NOMO-1 (cell line): ENCODE results near the gene LOC101059915.
"Not testable (repeated sequence)": the region's sequence is repeated elsewhere in the genome, so short reads cannot be mapped to it uniquely, and the experiment has no call there.

Source experiments
- DNase-seq, 2 experiments: peaks; one replicate each; lab custom pipeline; 2025; ENCODE audit not compliant: unreplicated experiment in 2 of 2; lab: John Stamatoyannopoulos, UW

The LOC101059915 gene

DNA sequence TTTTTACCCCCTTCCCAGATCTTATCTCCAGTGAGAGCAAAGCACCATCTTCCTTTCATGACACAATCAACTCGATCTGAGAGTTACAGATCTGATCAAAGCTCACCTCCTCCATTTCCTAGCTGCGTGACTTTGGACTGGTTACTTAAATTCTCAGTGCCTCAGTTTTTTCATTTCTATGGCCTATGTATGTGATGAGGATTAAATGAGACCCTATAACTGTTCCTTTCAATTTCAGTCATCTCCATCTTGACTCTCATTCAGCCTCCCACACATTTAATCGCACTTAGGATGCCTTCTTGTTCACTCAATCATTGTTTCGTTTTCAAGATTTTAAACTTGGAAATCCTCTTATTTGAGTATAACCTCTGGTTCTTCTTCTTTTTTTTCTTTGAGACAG is 28.9 kb upstream of the LOC101059915 start:
- DNase-seq, result no peak

DNA sequence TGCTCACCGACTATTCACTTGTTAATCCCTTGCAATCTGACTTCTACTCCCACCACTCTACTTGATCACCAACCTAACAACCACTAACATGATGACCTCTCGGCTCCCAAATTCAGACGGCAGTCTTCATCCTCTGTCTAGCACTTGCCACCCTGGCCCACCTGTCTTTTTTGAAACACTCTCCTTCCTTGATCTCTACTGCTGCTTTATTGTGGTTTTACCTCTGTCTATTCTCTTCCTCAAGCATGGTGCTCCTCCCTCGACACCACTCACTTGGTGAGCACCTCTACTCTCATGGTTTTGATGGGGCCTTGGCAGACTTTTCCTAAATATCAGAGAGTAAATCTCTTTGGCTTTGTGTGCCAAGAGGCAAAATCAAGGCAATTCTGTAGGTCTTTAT is 27.3 kb upstream of the LOC101059915 start:
- no peak for DNase-seq

DNA sequence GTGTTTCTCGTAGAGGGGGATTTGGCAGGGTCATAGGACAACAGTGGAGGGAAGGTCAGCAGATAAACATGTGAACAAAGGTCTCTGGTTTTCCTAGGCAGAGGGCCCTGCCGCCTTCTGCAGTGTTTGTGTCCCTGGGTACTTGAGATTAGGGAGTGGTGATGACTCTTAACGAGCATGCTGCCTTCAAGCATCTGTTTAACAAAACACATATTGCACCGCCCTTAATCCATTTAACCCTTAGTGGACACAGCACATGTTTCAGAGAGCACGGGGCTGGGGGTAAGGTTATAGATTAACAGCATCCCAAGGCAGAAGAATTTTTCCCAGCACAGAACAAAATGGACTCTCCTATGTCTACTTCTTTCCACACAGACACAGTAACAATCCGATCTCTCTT is 22.9 kb upstream of the LOC101059915 start:
- DNase-seq, result not testable (repeated sequence)

DNA sequence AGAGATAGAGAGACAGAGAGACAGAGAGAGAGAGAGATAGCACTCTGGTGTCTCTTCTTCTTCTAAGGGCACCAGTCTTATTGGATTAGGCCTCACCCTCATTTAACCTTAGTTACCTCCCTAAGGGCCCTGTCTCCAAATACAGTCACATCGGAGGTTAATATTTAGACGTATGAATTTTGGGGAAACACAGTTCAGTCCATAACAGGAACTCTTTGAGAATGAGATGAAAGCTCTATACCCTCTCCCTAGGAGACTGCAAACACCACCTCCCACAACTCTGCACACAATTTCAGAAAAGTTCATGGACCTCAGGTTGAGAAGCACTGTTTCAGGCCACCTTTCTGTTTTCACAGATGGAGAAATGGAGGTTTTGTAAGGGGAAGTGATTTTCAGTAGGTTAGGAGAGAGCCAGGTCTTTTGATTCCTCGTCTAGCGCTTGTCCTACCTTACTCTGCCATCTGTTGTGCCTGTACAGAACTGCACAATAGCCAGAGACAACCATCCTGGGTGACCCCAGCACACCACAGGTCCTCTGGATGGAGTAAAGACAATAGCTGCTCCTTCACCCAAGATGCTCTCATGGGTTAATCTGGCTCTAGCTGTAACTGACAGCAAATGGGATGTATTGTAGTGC is 16.9 kb upstream of the LOC101059915 start:
- peak in 1 of 2 experiments; percentile 8 for DNase-seq

DNA sequence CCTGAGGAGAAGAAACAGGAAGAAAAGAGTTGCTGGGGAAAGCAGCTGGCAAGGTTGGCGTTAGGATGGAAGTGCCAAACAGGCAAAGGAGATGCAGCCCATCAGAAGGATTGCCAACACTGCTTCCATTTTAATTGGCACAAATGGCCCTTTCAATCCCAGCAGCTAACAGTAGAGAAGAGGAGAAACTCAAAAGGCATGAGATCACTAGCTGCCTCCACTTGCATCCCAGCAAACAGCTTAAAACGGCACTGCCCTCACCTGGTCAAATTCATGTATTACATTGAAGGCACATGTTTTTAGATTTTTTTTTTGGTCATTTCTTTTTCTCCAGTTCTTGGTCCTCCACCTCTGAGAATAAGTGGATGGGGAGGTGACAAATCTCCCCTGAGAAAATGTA is 14.9 kb upstream of the LOC101059915 start:
- DNase-seq, result peak; percentile 15 to 38

DNA sequence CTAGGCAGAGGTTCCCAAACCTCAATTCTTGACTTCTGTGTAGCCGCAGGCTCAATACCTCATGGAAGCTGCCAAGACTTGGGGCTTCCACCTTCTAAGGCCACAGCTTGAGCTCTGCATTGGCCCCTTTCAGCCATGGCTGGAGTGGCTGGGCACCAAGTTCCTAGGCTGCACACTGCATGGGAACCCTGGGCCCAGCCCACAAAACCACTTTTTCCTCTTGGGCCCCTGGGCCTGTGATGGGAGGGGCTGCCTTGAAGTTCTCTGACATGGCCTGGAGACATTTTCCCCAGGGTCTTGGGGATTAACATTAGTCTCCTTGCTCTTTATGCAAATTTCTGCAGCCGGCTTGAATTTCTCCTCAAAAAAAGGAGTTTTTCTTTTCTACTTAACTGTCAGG is 14.0 kb upstream of the LOC101059915 start:
- DNase-seq, result no peak

DNA sequence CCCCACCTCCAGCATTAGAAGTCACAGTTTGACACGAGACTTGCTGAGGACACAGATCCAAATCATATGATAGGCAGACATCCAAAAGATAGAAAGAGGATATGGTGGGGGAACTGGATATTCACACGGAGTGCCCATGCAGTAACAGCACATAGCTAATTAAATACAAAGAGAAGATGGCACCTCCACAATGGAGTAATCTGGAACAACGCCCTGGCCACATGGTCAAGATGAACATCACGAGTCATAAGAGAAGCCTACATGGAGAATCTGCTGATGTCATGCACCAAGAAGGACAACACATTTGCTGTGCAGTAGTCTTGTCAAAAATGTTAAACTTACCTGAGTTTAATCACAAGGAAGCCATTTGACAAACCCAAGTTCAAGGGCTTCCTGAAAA is 10.1 kb upstream of the LOC101059915 start:
- no peak for DNase-seq

DNA sequence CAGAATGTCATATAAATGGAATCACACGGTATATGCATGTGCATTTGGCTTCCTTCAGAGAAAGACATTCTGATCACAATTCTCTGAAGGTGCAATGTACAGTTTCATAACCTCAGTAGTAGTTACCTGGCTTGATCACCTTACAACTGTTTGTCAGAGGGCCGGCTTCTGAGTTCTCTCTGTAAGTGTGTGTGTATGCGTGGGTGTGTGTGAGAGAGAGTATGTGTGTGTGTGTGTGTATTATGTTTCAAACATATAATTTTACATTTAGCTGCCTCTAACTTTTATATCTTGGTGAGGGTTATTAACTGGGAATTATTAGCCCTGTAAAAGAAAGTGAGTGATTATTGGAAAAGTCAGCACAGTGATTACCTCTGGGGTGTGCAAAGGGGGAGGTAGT is 8.0 kb upstream of the LOC101059915 start:
- DNase-seq, result no peak

DNA sequence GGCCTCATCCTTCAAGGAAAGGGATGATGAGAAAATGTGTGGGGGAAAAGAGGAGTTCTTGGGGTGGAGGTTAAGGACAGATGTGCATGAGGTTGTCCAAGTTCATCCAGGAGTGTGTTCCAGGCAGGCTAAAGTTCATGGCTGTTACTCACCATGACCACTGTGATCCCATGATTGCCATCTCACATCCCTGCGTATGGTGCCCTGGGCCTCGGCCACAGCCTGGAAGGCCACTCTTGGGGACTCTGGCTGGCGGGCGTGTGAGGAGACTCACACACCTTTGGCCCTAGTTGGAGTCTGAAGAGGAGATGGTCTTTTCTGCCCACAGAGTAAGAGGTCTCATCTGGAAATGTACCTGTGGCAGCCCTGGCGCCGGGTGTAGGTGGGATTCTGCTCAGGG is 7.4 kb upstream of the LOC101059915 start:
- no peak for DNase-seq

DNA sequence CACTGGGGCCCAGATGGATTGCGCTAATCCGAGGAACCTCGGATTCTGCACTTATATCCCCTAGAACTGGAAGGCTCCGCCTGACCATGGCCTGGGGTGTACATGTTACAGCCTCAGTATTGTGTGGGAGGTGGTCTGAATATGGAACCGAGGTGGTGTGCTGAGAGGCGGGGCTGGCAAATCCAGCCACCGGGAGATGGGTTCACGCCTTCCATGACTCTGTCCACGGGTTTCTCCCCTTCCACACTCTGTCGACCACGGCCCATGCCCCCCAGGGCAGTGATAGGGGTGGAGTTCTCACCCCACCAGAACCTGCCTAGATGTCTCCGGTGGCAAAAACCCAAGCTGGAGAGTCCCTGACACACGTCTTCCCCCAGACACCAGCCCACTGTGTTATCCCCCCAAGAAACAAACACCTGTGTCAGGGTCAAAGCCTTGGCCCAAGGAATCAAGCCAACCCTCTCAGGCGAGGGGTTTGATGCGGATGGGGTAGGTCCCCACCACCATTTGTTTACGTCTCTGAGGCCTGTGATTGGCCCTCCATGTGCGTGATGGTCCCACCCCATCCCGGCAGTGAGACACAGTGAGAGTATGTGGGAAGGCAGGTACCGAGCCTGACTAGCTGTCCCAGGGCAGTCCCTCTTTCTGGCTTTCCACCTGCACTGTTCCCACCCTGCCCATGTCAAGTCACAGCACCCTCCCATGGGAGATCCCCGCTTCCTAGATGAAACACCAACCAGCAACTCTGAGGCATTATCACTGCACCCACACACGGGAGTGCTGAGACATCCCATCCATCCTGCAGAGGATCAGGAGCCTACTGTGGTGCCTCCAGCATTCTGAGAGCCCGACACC is 6.6 kb upstream of the LOC101059915 start:
- no peak for DNase-seq

DNA sequence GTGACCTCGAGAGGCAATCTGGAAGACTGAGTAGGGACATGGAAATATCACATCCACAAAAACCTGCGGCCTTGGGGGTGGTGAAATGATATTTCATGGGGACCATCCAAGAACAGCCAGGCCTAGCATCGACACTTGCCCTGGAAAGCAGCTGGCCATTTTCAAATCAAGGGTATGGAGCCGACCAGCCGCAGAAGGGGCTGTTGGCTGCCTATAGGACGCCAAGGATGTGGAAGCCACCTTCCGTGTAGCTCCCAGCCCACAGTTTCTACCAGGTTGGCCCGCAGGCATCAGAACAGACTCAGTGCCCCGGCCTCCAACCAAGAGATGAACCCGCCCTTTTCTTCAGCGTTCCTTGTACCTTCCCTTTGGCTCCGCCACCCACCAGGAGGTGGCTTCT is 5.4 kb upstream of the LOC101059915 start:
- DNase-seq, result no peak

DNA sequence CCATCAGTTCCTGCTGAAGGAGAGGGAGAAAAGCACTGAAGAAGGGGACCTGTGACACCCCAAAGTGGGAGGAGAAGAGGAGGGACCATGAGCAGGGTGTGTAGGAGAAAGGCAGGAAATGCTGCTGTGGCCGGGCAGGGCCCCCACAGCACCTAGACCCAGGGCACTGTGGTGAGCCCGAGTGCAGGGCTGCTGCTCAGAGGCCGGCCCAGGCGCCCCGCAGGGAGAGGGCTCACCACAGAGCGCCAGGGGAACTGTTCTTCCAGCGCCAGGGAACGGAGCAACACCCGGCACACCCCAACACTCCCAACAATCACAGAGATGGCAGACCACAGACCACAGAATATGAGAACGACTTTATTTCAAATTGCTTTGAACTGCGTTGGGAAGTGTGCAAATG is 4.7 kb upstream of the LOC101059915 start:
- not testable (repeated sequence) for DNase-seq

DNA sequence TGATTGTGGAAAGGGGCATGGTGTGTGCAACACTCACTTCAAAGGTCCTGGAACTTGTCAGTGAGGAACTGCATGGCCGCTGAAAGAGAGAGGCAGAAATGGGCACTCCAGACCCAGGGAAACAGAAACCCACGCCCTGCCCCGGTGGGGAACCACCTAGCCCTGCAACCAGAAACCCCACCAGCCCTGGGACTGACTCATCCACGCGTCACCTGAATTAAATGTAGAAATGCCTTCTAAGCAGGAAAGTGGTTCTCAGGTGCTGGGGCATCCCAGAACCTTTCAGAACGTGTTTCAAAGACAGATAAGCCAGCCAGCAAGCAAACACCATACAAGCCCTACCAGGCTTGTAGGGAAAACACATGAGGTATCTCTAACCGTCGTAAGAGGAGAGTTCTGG is 4.1 kb upstream of the LOC101059915 start:
- not testable (repeated sequence) for DNase-seq

DNA sequence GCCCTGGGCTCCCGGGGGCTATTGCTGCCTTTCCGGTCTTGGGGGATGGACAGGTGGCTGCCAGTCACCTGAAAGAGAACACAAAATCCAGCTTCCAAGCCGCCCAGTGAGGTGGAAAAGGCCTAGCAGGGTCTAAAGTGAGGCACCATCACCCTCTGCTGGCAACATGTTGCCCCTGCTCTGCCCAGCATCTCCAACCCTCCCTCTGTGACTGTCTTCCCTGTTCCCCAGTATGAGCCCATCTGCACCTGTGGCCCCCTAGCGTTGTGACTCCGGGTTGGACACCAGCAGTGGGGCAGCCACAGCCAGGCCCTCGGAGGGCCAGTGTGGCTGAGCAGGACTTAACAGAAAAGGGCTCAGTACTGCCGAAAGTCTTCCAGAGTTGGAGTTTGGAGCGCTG is 3.1 kb upstream of the LOC101059915 start:
- peak in 1 of 2 experiments; percentile 9 for DNase-seq

DNA sequence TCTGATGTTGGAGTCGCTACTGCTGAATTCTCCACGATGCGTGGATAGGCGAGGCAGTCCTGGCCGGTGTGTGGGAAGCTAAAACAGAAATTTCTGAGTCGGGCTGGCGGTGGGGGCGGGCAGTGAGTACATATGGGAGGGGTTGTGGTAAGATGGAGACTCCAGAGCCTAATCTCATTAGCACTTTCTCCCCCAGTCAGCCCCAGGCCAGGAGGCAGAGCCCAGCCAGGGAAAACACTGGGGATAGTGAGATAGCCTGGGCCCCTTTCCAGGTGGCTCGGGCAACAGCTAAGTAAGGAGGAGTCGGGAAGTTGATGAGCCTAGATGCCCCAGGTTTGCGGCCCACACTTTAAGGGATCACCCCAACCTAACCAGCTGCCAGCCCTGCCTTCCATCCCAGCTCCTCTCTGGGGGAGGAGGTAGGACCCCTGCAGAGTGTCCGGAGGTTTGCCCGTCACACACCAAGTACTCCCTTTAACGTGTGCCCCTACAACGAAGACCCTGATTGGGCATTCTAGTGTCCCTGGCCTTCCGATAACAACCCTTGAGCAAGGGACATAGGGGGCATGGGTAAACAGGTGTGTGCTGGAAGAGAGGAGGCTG is 2.4 kb upstream of the LOC101059915 start:
- no peak for DNase-seq

DNA sequence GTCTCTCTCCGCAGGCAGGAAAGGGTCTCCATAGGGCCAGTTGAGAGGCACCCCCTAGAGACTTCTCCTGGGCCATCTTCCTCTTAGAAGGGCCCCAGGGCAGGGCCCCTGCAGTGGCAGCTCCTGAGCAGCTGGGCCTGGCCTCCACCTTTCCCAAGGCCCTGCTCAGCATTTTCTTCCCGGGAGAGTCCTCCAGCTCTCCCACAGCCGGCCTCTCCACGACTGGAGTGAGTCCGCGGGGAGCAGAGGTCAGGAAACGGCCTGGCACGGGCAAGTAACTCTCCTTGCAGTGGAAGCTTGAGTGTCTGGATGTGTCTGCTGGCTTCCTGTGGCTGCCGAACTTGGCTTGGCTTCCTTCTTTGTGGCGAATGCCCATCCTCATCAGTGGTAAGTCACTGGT is 1.6 kb upstream of the LOC101059915 start:
- DNase-seq, result no peak

DNA sequence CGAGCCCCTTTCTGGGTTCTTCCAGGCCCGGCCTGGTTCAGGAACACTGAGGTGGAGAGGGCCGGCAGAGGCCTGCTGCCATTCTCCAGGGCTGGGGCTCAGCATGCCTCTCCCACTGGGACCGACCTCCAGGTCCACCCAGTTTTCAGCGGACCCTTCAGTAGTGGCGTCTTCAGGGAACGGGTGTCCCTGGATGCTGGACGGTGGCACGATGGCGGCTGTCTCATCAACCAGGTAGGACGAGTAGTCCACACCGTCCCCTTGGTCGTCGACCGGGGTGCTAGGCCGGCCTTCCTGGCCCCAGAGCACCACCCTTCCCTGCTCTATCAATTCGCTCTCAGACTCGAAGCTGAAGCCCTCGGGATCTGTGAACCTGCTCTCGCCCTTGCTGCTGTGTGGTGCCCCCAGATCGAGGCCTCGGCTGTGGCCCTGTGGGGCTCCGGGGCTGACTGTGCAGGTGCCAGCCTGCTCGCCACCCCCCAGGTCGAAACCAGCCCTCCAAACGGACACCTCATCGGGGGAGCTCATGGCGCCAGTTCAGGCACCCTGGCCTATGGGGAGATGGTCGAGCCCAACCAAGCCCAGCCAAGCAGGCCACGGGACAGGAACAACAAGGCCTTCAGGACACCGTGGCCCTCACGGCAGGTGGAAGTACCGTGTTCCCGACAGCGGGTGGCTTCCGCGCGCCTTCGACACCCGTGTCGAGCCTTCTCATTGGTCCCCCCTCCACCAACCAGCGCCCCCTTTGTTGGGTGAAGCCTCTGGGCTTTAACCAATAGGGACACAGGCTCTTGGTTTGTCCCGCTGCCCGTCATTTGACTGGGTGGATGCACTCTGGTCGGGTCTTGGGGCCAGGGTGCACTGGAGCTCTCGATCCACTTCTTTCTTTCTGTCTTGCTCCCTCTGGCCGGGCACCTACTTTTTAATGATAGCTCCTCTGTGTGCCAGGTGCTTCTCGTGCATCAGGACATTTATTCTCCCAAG is 814 bp upstream of the LOC101059915 start:
- no peak for DNase-seq

DNA sequence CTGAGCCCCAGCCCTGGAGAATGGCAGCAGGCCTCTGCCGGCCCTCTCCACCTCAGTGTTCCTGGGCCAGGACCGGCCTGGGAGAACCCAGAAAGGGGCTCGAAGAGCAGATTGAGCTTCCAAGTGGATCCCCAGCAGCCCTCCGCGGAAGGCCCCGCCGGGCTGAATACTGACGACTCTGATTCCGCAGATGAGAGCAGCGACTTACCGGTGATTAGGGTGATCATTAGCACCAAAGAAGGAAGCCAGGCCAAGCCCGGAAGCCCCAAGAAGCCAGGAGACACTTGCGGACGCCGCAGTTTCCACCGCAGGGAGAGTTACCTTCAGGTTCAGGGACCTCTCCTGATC is 876 bp downstream of the LOC101059915 start:
- DNase-seq, result no peak

DNA sequence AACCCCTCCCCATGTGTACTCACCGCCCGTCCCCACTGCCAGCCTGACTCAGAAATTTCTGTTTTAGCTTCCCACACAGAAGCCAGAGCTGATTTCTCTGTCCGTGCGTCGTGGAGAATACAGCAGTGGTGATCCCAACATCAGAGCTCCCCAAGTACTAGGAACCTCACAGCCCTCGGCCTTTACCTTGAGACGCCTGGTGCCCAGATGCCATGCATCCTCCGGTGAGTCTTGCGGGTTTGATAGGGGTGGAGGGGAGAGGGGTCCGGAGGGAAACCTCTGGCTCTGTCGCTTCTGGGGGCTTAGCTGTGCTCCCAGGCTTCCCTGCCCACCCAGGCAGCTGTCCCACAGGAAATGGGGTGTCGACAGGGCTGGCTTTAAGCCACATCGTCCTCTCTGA is 2.1 kb downstream of the LOC101059915 start:
- no peak for DNase-seq

DNA sequence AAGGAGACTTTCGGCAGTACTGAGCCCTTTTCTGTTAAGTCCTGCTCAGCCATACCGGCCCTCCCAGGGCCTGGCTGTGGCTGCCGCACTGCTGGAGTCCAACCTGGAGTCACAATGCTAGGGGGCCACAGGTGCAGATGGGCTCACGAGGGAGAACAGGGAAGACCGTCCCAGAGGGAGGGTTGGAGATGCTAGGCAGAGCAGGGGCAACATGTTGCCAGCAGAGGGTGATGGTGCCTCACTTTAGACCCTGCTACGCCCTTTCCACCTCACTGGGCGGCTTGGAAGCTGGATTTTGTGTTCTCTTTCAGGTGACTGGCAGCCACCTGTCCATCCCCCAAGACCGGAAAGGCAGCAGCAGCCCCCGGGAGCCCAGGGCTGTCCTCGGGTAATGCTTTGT is 2.6 kb downstream of the LOC101059915 start:
- not testable (repeated sequence) for DNase-seq
